Measurements from ENCODE around the gene OR5H1. TPM values are rescaled to one million over a fixed set of nuclear protein-coding genes. Genes with fewer than 3 reads are reported as not detected.

Gene OR5H1
- not detected in 2 replicates for total RNA-seq

GRCh38 chr3:98130421-98130820 lies at the start of gene OR5H1:
TSS of gene OR5H1 (plus strand) at chr3:98130721. CDS start at chr3:98132698, 1,977 bp downstream.

GRCh38 chr3:98086873-98087272 lies 43.6 kb upstream of the OR5H1 start, which contains the start of gene OR5AC2:
TSS of gene OR5AC2 (plus strand) at chr3:98087173. CDS start at chr3:98087173, 0 bp downstream.

GRCh38 chr3:98147179-98147578 lies 16.7 kb downstream of the OR5H1 start, which contains the start of gene OR5H14:
TSS of gene OR5H14 (plus strand) at chr3:98147479. CDS start at chr3:98149386, 1,907 bp downstream.

GRCh38 chr3:98166396-98166795 lies 35.9 kb downstream of the OR5H1 start, which contains the start of gene OR5H15:
TSS of gene OR5H15 (plus strand) at chr3:98166696. CDS start at chr3:98168700, 2,004 bp downstream.

Other genes starting within 250 kb of the OR5H1 start
- gene RIOX2, start 158.3 kb upstream of the OR5H1 start, total RNA-seq: 24.0 and 26.8 TPM in 2 replicates
- gene GABRR3, start 95.4 kb upstream of the OR5H1 start, total RNA-seq: not detected in 2 replicates
- not detected in 2 replicates for gene OR5AC2, start 43.5 kb upstream of the OR5H1 start, total RNA-seq
- gene OR5H14, start 16.8 kb downstream of the OR5H1 start, total RNA-seq: not detected in 2 replicates
- not detected in 2 replicates for gene OR5H15, start 36.0 kb downstream of the OR5H1 start, total RNA-seq
- gene OR5H6, start 133.5 kb downstream of the OR5H1 start, total RNA-seq: not detected in 2 replicates
- not detected in 2 replicates for gene OR5H2, start 151.8 kb downstream of the OR5H1 start, total RNA-seq
- not detected in 2 replicates for gene OR5K4, start 223.1 kb downstream of the OR5H1 start, total RNA-seq

Measured in cardiac ventricle fibroblast (primary cell).